ENCODE results near the gene RARRES1.

RARRES1 gene

GRCh38 chr3:158761350-158761749 lies 29.1 kb upstream of the RARRES1 start:
- POLR2A ChIA-PET: no interaction called here
- CTCF ChIA-PET: no interaction called here
- no peak for DNase-seq (ENCODE audit: extremely low spot score)
- TF ChIP-seq BHLHE40 (IDR thresholded peaks at IDR 0.05; ENCODE audit: borderline replicate concordance) (no peak), L3MBTL2 (conservative IDR thresholded peaks at IDR 0.05) (no peak), FOXK2 (IDR thresholded peaks at IDR 0.05) (no peak), FOXA1 (IDR thresholded peaks at IDR 0.05) (no peak), HDGF (IDR thresholded peaks at IDR 0.05; ENCODE audit: borderline replicate concordance) (no peak), TARDBP (IDR thresholded peaks at IDR 0.05) (no peak), ZNF384 (IDR thresholded peaks at IDR 0.05) (no peak), CTBP1 (IDR thresholded peaks at IDR 0.05; ENCODE audit: borderline replicate concordance) (no peak)

DNA sequence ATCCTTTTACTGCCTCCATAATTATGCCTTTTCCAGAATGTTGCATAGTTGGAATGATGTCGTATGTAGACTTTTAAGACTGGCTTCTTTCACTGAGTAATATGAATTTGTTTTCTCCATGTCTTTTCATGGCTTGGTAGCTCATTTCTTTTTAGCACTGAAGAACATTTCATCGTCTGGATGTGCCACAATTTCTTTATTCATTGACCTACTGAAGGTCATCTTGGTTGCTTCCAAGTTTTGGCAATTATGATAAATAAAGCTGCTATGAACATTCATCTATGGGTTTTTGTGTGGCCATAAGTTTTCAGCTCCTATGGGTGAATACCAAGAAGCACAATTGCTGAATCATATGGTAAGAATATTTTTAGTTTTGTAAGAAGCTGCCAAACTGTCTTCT lies 23.2 kb upstream of the RARRES1 start:
- no peak for TF ChIP-seq TARDBP (IDR thresholded peaks at IDR 0.05)
- DNase-seq (ENCODE audit: extremely low spot score): no peak
- CTCF ChIA-PET: no interaction called here
- POLR2A ChIA-PET: no interaction called here

GRCh38 chr3:158753854-158754253 lies 21.6 kb upstream of the RARRES1 start:
- DNase-seq (ENCODE audit: extremely low spot score): no peak
- POLR2A ChIA-PET: no interaction called here
- CTCF ChIA-PET: no interaction called here
- TF ChIP-seq PKNOX1 (IDR thresholded peaks at IDR 0.05) (no peak), NFRKB (IDR thresholded peaks at IDR 0.05) (no peak), CTBP1 (IDR thresholded peaks at IDR 0.05; ENCODE audit: borderline replicate concordance) (no peak), LEF1 (IDR thresholded peaks at IDR 0.05; ENCODE audit: borderline replicate concordance) (no peak), ARNT (IDR thresholded peaks at IDR 0.05) (no peak), FOXK2 (IDR thresholded peaks at IDR 0.05) (no peak), ELF4 (IDR thresholded peaks at IDR 0.05) (no peak), BHLHE40 (IDR thresholded peaks at IDR 0.05; ENCODE audit: borderline replicate concordance) (no peak), FOXA1 (IDR thresholded peaks at IDR 0.05) (no peak), SUZ12 (IDR thresholded peaks at IDR 0.05) (no peak), L3MBTL2 (conservative IDR thresholded peaks at IDR 0.05) (no peak), ZNF384 (IDR thresholded peaks at IDR 0.05) (no peak), HDGF (IDR thresholded peaks at IDR 0.05; ENCODE audit: borderline replicate concordance) (no peak), SP1 (IDR thresholded peaks at IDR 0.05) (no peak), TARDBP (IDR thresholded peaks at IDR 0.05) (no peak), FOXM1 (IDR thresholded peaks at IDR 0.05; ENCODE audit: borderline replicate concordance) (no peak)

GRCh38 chr3:158751316-158751715 lies 19.1 kb upstream of the RARRES1 start:
- TF ChIP-seq SP1 (IDR thresholded peaks at IDR 0.05): no peak
- no peak for TF ChIP-seq SUZ12 (IDR thresholded peaks at IDR 0.05)
- TF ChIP-seq L3MBTL2 (conservative IDR thresholded peaks at IDR 0.05): no peak
- TF ChIP-seq ELF4 (IDR thresholded peaks at IDR 0.05): no peak
- TF ChIP-seq FOXK2 (IDR thresholded peaks at IDR 0.05): no peak
- no peak for TF ChIP-seq ARNT (IDR thresholded peaks at IDR 0.05)
- TF ChIP-seq NFRKB (IDR thresholded peaks at IDR 0.05): no peak
- TF ChIP-seq TARDBP (IDR thresholded peaks at IDR 0.05): no peak
- no peak for TF ChIP-seq HDGF (IDR thresholded peaks at IDR 0.05; ENCODE audit: borderline replicate concordance)
- no peak for TF ChIP-seq BHLHE40 (IDR thresholded peaks at IDR 0.05; ENCODE audit: borderline replicate concordance)
- TF ChIP-seq FOXA1 (IDR thresholded peaks at IDR 0.05): no peak
- TF ChIP-seq CTBP1 (IDR thresholded peaks at IDR 0.05; ENCODE audit: borderline replicate concordance): no peak
- no peak for TF ChIP-seq FOXM1 (IDR thresholded peaks at IDR 0.05; ENCODE audit: borderline replicate concordance)
- TF ChIP-seq LEF1 (IDR thresholded peaks at IDR 0.05; ENCODE audit: borderline replicate concordance): no peak
- no peak for TF ChIP-seq PKNOX1 (IDR thresholded peaks at IDR 0.05)
- no peak for TF ChIP-seq ZNF384 (IDR thresholded peaks at IDR 0.05)
- ChIA-PET POLR2A (no interaction called here), CTCF (no interaction called here)
- DNase-seq (ENCODE audit: extremely low spot score): no peak

DNA sequence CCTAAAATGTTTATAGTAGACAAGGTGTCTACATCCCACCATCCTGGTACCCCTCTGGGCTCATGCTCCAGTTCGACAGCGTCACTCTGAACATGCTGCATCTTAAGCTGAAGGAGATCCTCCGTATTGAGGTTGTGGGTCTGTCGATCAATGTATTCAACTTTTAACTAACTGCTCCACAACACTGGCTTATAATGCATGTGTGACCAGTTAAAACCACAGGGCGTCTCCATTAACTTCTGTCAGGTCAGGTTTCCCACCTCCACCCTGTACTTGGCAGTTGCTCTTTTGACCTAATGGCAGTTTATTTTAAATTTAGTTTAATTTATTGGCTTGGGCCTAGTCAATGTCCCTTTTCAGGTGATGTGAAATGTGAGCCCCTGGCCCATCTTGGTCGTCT lies 17.8 kb upstream of the RARRES1 start:
- POLR2A ChIA-PET: no interaction called here
- CTCF ChIA-PET: no interaction called here
- TF ChIP-seq SP1 (IDR thresholded peaks at IDR 0.05) (no peak), ARNT (IDR thresholded peaks at IDR 0.05) (no peak), HDGF (IDR thresholded peaks at IDR 0.05; ENCODE audit: borderline replicate concordance) (no peak), CTBP1 (IDR thresholded peaks at IDR 0.05; ENCODE audit: borderline replicate concordance) (no peak), PKNOX1 (IDR thresholded peaks at IDR 0.05) (peak; percentile 58)

DNA sequence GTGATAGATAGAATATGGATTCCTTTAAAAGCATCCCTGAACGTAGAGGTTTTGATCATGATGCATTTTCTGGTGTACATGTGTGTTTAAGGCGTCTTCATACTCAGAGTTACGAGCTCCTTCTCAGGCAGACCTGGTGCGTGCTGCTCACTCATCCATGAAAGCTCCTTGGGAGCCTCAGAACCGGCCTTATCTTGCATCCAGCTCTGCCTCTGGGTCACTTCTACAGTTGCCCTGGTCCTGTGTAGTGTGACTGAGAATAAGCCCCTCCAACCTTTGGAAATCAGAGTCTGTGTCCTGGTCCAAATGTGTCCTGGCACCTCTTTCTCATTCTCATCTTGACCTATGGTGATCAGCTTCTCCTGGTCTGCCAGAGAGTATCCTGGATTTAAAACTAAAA lies 17.3 kb upstream of the RARRES1 start:
- POLR2A ChIA-PET: no interaction called here
- no peak for TF ChIP-seq ZNF384 (IDR thresholded peaks at IDR 0.05)
- TF ChIP-seq PKNOX1 (IDR thresholded peaks at IDR 0.05): no peak
- TF ChIP-seq HDGF (IDR thresholded peaks at IDR 0.05; ENCODE audit: borderline replicate concordance): no peak
- TF ChIP-seq FOXM1 (IDR thresholded peaks at IDR 0.05; ENCODE audit: borderline replicate concordance): no peak
- no peak for TF ChIP-seq L3MBTL2 (conservative IDR thresholded peaks at IDR 0.05)
- TF ChIP-seq CTBP1 (IDR thresholded peaks at IDR 0.05; ENCODE audit: borderline replicate concordance): no peak
- TF ChIP-seq ELF4 (IDR thresholded peaks at IDR 0.05): no peak
- no peak for TF ChIP-seq ARNT (IDR thresholded peaks at IDR 0.05)
- TF ChIP-seq LEF1 (IDR thresholded peaks at IDR 0.05; ENCODE audit: borderline replicate concordance): no peak
- no peak for TF ChIP-seq SP1 (IDR thresholded peaks at IDR 0.05)
- no peak for TF ChIP-seq TARDBP (IDR thresholded peaks at IDR 0.05)
- no peak for TF ChIP-seq BHLHE40 (IDR thresholded peaks at IDR 0.05; ENCODE audit: borderline replicate concordance)
- no peak for TF ChIP-seq FOXA1 (IDR thresholded peaks at IDR 0.05)
- TF ChIP-seq FOXK2 (IDR thresholded peaks at IDR 0.05): no peak
- no peak for TF ChIP-seq NFRKB (IDR thresholded peaks at IDR 0.05)
- no peak for TF ChIP-seq SUZ12 (IDR thresholded peaks at IDR 0.05)
- CTCF ChIA-PET: no interaction called here
- no peak for DNase-seq (ENCODE audit: extremely low spot score)

More for the DNA sequence above, 17.8 kb upstream of the RARRES1 start:
- no peak for DNase-seq (ENCODE audit: extremely low spot score)

All from HEK293T (cell line).